HG03354 (cell line): ENCODE measurements around the gene ITGB2.
A peak's percentile ranks its signal among the peaks of the same experiment; 100 is the strongest.
"Not testable (repeated sequence)": the region's sequence is repeated elsewhere in the genome, so short reads cannot be mapped to it uniquely, and the experiment has no call there.

Experiments used
- ATAC-seq: cut with Tn5 transposase; IDR thresholded peaks from one replicate; pipeline ENCODE4 v1.9.1; 2021; ENCODE audit warnings: mild to moderate bottlenecking; ENCODE audit not compliant: unreplicated experiment, poor library complexity, severe bottlenecking

The ITGB2 gene

DNA sequence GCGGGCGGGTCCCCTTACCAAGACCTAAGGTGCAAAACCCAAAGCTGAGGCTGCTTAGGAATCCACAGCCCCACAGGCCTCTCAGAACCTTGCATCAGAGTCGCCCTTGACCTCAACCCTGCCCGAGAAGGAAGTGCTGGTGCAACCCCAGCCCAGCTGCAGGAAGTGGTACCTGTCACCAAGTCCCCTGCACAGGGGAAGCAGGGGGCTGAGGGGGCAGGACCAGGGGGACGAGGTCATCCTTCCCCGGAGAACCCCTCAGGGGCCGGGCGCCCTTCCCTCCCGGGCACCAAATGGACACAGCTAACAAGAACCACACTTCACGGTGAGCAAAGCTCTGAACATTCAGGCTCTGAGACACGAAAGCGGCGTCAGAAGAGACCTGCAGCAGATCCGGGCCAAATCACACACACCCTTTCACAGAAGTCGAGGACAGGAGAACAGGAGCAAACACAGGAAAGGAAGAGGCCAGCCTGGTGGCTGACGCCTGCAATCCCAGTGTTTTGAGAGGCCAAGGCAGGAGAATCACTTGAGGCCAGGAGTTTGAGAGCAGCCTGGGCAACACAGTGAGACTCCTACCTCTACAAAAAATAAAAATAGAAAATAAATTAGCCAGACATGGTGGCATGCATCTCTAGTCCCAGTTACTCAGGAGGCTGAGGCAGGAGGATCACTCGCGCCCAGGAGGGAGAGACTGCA is 6.4 kb downstream of the ITGB2 start:
- ATAC-seq, result peak; percentile 58

DNA sequence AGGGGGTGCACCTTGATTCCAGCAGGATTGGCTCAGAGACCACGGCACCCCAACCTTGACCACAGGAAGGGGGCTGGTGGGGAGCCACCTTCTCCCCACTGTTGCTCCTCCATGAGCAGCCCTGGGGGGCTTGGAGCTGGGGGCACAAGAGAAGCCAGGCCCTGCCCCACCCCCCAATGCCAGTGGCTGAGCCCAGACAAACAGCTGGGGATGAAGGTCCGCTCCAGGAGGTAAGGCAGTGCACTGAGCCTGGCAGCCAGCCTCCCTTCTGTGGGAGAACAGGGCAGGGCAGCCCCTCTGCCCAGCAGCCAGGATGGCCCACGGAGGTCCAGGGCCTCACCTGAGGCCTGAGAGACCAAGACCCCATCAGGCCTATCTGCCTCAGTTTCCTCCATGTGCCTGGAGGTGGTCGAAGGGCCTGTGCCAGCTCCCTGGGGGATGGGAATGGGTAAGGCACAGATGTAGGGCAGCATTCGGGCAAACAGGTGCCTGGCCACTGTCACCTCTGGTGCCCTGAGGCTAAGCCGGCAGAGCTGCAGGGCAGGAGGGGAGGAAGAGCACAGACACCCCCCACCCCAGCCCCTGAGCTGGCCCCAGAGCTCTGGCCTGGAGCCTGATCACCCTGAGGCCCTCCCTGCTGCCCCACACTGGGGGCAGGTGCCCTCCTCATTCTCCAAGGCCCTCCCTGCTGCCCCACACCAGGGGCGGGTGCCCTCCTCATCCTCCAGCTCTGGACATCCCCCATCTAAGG is 7.1 kb downstream of the ITGB2 start:
- ATAC-seq, result no peak

DNA sequence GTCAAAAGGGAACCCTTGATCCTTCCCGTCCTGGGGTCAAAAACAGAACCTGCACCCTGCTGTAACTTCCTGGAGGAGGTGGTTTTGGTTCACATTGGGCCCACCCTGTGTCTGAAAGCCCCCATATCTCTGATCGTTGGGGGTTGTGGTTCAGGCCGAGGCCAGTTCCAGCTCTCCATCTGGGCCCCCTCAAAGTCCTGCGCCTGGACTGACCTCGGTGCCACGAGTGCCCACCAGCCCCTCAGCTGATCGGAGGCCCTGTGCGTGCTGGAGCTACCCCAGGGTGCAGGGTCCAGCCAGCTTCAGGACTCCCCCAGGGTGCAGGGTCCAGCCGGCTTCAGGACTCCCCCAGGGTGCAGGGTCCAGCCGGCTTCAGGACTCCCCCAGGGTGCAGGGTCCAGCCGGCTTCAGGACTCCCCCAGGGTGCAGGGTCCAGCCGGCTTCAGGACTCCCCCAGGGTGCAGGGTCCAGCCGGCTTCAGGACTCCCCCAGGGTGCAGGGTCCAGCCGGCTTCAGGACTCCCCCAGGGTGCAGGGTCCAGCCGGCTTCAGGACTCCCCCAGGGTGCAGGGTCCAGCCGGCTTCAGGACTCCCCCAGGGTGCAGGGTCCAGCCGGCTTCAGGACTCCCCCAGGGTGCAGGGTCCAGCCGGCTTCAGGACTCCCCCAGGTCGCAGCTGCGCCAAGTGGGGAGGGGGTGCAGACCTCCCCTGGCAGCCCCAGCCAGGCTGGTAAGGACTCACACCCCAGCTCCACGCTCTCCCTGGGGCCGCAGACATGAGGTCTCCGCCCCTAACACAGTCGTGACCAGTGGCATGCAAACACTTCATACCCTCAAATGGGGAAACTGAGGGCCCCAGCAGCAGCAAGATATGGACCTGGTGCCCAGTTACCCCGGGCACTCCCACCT is 7.9 kb downstream of the ITGB2 start:
- not testable (repeated sequence) for ATAC-seq

DNA sequence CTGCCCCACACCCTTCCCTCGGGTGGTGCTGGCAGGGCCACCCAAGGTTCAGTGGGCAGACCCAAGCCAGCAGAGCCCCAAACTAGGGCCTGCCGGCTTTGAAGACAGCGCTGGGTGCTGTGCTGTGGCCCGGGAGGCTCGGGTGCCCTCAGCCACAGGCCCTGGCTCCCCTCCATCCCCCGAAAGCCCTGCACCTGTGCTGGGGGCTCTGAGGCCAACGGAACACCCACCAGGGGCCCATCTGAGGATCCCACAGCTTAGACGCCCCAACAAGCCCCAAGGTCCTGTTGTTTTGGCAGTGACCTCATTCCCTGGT is 8.6 kb downstream of the ITGB2 start:
- no peak for ATAC-seq

DNA sequence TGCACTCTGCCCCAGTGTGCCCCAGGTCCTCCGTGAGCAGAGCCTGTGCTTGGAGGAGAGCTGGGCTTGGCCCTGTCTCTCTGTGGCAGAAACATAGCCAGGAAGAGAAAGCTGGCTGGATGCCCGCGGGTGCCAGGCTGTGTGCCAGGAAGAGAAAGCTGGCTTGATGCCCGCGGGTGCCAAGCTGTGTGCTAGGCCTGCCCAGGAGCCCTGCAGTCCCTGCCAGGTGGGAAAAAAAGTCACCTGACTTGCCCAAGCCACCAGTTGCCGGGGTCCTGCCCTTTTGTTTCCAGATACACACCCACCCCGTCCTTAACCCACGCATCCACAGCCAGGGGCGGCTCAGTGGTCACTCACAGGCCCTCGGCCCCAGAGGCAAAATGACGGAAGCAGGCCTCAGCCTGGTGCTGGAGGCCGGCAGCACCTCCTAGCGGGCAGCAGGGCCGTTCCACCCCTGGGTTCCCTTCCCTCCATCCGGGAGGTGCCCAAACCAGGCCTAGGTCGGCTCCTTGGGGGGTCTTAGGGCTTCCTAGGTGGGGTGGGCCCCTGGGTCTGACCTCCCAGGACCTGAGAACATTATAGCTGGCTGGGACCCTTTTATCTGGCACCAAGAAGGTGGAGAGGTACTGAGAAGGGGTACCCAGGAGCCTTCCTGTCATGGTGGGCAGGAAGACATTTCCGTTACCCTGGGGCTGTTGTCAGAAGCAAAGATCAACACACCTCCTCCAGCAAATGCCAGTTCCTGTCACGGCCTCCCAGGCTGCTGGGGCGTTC is 9.1 kb downstream of the ITGB2 start:
- peak; percentile 48 for ATAC-seq

DNA sequence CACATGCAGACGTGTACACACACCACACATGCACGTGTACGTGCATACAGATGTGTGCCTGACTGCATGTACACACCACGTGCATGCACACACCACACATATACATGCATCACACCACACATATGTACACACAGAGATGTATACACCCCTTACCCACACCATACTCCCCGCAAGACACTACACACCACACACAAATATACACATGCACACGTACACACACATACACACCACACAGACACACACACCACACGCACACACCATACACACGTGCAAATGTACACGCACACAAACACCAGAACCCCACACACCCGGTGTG is 9.7 kb downstream of the ITGB2 start:
- no peak for ATAC-seq

DNA sequence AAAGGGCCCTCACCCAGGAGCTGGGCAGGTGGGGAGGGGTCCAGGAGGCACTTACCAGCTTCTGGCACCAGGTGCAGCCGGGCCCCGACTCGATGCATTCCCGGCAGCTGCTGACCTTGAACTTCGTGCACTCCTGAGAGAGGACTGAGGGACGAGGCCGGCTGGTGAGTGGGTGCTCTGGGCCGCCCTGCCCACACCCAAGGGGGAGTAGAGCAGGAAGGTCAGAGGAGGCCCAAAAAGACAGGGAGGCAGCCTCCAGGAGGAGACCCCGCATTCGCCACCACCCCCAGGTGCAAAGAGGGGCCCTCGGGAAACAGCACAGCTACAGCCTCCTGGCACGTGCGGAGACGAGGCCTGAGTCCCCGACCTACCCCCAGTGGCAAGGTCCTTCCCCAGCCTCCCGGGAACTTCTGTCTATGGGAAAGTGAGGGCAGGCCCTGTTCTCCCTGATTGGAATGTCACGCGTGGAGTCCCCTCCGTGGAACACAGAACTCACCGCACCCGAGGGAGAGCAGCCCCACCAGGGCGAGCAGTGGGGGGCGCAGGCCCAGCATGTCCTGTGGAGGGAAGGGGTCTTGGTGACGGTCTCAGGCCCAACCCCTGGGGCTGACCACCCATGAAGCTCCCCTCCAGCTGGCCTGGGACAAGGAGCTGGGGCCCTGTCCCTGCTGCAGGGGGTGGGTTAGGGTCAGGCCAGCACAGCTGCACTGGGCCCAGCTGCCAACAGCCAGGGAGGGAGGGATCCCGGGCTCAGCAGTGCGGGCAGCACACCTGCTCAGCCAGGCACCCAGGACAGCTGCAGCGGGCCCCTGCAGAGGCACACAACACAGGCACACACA is 10.3 kb downstream of the ITGB2 start:
- no peak for ATAC-seq

DNA sequence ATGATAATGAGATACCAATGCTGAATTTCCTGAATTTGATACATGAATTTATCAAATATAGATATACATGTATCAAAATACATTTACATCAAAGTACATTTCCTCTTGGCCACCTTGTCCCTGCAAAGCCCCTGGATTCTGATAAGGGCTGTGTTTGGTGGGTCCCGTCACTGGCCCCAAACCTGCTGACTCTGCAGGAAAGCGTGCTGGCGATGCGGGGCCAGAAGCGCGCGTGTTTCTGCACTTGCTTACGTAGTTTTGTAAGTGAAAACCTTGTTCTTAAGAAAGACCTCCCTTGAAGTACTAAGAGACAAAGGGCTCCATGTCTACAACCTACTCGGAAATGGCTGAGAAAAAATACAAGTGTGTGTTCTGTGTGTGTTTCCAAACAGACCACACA is 11.0 kb downstream of the ITGB2 start:
- ATAC-seq, result no peak

DNA sequence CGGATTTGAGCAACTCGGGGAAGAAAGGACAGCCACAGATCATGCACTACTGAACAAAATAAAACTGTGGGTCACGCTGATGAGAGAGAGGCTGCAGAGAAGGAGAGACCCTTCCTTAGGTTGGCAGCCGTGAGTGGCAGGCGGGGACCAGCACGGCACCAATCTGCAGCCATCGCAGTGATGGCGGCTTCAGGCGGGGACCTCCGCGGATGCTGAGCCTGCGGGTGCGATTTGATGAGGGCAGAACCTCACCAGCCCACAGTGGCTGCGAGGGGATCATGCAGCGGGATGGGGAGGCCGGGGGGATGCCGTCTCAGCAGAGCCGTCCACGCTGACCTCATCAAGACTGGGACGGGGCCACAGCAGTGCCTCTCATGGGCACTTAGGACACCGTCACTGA is 11.8 kb downstream of the ITGB2 start:
- ATAC-seq, result no peak

DNA sequence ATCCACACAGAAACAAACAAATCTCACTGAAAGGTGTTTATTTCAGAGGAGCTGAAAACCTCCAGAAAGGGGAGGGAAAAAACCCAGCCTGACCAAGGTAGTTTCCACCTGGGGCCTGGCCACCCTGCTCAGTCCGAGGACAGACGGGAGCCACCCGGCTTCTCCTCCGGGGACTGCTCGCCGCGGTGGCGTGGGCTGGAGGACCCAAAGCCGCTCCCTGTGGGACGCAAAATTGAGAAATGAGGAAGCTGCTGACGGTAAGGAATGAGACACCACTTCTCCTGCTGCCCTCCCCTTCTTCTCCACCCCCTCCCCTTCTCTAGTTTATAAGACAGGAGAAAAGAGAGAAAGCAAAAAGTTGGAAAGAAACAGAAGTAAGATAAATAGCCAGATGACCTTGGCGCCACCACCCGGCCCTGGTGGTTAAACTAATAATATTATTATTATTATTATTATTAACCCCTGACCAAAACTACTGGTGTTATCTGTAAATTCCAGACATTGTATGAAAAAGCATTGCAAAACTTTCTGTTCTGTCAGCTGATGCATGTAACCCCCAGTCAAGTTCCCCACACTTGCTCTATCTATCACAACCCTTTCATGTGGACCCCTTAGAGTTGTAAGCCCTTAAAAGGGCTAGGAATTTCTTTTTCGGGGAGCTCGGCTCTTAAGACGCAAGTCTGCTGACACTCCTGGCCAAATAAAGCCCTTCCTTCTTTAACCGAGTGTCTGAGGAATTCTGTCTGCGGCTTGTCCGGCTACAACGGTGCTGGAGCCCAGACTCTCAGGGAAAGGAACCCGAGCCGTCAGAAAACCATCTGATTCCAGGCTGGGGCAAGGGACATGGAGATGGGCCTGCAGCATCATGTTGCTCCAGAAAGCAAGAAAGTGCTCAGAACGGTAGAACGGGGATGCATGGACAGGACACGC is 12.5 kb downstream of the ITGB2 start:
- no peak for ATAC-seq

DNA sequence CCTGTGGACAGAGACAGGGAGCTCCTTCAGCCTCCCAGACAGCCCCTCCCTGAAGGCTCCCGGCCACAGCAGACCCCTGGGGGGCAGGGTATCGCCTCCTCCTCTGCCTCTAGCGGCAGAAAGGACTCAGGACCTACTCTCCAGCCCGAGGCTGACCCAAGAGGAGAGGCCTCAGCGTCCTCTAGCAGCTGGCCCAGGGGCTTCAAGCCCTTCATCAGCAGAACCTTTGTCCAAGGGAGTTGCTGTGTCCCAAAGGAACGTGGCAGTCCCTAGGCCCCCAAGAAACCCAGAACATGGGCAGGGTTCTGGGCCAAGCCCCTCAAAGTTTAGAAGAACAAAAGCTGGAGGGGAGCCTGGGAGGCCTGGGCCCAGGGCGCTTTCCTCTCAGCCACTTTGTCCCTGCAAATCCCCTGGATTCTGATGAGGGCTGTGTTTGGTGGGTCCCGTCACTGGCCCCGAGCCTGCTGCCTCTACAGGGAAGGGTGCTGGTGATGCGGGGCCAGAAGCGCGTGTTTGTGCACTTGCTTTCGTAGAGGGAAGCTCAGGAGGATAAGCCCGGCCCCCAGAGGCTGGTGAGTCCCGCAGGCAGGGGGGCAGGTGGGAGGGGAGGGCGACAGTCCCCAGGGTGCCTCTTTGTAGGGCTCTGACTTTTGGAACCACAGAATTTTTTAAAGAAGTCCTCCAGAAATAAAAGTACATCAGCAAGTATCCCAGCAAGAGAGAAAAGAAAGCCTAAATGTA is 13.3 kb downstream of the ITGB2 start:
- ATAC-seq, result no peak

DNA sequence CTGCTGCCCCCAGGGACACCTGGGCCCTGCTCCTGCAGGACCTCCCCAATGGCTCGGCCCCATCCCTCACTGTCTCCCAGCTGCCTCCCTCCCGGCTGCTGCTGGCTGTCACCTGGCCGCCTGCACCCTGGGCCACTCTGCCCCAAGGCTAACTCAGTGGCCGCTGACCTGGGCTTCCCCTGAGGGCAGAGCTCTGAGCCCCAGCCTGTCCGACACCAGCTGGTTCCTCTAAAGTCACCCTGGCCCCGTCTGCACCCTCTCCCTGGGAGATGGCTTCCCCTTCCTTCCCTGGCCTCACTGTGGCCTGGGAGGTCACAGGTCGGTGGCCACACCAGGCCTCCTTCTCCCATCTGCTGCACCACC is 15.0 kb downstream of the ITGB2 start:
- no peak for ATAC-seq

DNA sequence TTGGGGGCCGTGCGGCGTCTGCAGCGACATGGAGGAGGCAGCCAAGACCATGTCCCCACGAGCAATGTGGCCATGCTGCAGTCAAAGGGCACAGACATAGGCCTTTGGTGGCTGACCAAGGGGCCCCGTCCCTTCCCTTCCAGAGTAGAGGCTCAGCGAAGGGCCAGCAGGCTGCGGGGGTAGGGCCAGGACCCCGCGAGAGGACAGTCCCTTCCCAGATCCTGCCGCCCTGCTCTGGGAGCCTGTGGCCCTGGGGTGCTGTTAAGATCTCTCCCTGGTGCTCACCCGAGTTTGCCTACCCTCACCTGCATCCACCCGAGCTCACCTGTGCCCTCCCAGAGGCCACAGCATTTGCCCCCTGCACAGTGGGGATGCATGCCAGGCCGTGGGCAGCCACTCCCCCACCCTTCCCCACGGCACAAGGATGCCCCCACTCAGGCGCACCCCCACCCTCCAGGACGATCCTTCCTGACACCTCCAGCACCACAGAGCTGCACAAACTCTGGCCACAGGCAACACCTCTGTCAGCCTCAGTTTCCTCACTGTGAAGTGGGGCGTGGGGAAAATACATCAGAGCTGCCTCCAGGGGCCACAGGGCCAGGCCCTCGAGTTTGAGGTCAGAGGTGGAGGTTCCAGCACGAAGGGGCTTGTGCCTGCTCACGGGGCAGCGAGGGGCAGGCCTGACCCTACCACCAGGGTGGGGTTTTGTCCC is 15.5 kb downstream of the ITGB2 start:
- no peak for ATAC-seq

DNA sequence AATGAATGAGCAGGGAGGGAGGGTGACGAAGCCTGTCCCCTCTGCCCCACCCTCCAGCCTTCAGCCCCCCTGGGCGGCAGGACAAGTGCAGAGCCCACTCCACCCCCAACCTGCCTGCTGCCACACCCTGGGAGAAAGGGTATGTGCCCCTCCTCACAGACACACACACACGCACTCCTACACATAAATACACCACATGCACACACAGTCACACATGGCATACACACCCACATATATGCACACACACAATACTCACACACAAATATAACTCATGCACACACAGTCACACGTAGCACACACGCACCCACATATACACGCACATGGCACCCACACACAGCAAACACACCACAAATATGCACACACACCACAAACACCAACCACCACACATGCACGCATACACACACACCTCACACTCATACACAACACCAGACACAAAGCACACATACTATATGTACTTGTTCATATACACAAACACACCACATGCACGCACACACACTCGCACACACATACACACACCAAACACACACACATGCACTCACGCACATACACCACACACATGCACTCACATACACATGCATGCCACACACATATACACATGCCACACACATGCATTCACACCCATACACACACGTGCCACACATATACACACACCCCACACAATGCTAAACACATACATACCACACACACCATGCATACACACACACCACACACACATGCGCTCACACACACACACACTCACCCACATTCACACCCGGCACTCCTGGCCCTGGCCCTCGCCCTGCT is 16.4 kb downstream of the ITGB2 start:
- ATAC-seq, result no peak

DNA sequence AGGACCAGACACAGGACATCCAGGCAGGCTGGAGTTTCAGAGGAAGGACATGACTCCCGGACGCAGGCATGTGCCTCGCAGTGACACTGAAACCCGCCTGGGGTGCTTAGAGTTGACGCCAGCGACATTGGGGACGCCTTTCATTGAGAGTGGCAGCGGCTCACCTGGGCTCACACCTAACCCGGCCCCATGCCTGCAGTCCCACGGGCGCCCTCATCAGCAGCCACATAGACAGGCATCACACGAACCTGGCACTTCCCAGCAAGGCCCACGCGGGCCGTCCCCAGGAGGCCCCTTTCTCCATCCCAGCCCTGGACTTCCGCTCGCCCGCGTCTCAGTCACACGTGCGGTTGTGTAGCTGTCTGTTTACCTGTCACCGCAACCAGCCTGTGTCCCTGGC is 17.0 kb downstream of the ITGB2 start:
- no peak for ATAC-seq

DNA sequence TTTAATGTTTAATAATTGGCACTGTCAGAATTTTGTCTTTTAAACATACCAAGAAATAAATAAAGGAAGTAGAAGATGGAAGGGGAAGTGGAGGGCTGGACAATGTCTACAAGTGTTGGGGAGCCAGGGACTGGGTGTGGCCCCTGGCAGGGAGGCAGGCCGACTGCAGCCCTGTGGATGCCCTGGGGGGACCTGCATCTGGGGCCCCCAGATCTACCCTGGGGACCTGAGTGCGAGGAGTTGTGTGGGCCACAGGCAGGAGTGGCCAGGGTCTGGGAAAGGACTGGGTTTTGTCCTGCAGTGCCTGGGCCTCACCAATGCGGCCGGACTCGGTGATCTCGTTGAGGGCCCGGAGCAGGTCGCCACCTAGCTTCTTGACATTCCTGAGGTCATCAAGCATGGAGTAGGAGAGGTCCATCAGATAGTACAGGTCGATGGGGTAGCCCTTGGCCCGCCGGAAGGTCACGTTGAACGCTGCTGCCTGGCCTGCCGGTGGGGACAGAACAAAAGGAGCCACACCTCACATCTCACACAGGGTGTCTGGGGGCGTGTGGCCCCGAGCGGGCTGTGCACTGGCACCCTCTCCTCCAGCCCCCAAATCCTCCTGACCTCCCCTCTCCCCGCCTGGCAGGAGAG is 17.5 kb downstream of the ITGB2 start:
- no peak for ATAC-seq
